Naive thymus-derived CD4-positive, alpha-beta T cell (primary cell): Measurements from ENCODE around the gene HNMT. TPM values are rescaled to one million over a fixed set of nuclear protein-coding genes. Genes with fewer than 3 reads are reported as not detected.
A peak's percentile ranks its signal among the peaks of the same experiment; 100 is the strongest.
"Not testable (repeated sequence)": the region's sequence is repeated elsewhere in the genome, so short reads cannot be mapped to it uniquely, and the experiment has no call there.

Experiments
- ATAC-seq: fragments of 150-1000 bp; cut with Tn5 transposase; 2 replicates; pipeline ENCODE4 v1.10.0; 2021; ENCODE audit warnings: mild to moderate bottlenecking, moderate library complexity
- CTCF ChIA-PET: fragments of 350-600 bp; sonication (Branson Sonifier 250); formaldehyde crosslinking; loops from one replicate; lab custom pipeline; 2021; ENCODE audit warnings: antibody characterized with exemption; lab: Charles Lee
- POLR2A ChIA-PET: fragments of 350-600 bp; sonication (Branson Sonifier 250); formaldehyde crosslinking; loops from one replicate; lab custom pipeline; 2021; ENCODE audit warnings: antibody characterized with exemption, inconsistent platforms; lab: Charles Lee
- DNase-seq, 9 donors: peaks; one replicate each; pipeline versions ENCODE4 v3.0.0 to v3.0.0-alpha.2; 2020 to 2022; ENCODE audit warnings: mixed read lengths in 1 of 9
- H3K27ac ChIP-seq: one replicate; pipeline ENCODE4 v1.7.0; 2013; ENCODE audit warnings: mild to moderate bottlenecking, low read depth, low read length, moderate library complexity
- H3K27me3 ChIP-seq, 2 donors: one replicate each; pipeline ENCODE4 v1.7.0; 2013; ENCODE audit warnings: low read length in 2 of 2, mild to moderate bottlenecking in 2 of 2, moderate library complexity in 2 of 2; ENCODE audit not compliant: control insufficient read depth in 2 of 2, insufficient read depth in 2 of 2
- H3K36me3 ChIP-seq, 3 experiments: 1 replicate in 2 of 3; 2 replicates in 1 of 3; pipeline ENCODE4 v1.7.0; 2013; ENCODE audit warnings: low read length in 3 of 3, mild to moderate bottlenecking in 3 of 3, moderate library complexity in 1 of 3; ENCODE audit not compliant: insufficient read depth in 3 of 3, control insufficient read depth in 2 of 3
- H3K4me1 ChIP-seq, 2 donors: one replicate each; pipeline ENCODE4 v1.7.0; 2013; ENCODE audit warnings: low read length in 2 of 2, mild to moderate bottlenecking in 2 of 2, moderate library complexity in 1 of 2; ENCODE audit not compliant: control insufficient read depth in 2 of 2, insufficient read depth in 2 of 2
- H3K4me3 ChIP-seq: 2 replicates; pipeline ENCODE4 v1.7.0; 2013; ENCODE audit warnings: mild to moderate bottlenecking, low read length
- H3K9me3 ChIP-seq, 3 experiments: 1 replicate in 2 of 3; 2 replicates in 1 of 3; pipeline ENCODE4 v1.7.0; 2013; ENCODE audit warnings: low read length in 3 of 3; ENCODE audit not compliant: control insufficient read depth in 2 of 3
- H3K27ac Mint-ChIP-seq, 9 donors: one replicate each; pipeline ENCODE4 v1.8.0; 2020 to 2022; ENCODE audit warnings: mixed read lengths in 9 of 9, mild to moderate bottlenecking in 8 of 9, moderate library complexity in 5 of 9, inconsistent platforms in 2 of 9
- H3K27me3 Mint-ChIP-seq, 5 donors: one replicate each; pipeline ENCODE4 v1.8.0; 2021 to 2022; ENCODE audit warnings: mixed read lengths in 5 of 5, mild to moderate bottlenecking in 1 of 5
- H3K36me3 Mint-ChIP-seq, 5 donors: one replicate each; pipeline ENCODE4 v1.8.0; 2020 to 2022; ENCODE audit warnings: mixed read lengths in 5 of 5, mild to moderate bottlenecking in 3 of 5, inconsistent platforms in 1 of 5
- H3K4me1 Mint-ChIP-seq, 7 donors: one replicate each; pipeline ENCODE4 v1.8.0; 2020 to 2022; ENCODE audit warnings: mixed read lengths in 7 of 7, mild to moderate bottlenecking in 3 of 7, inconsistent platforms in 1 of 7
- H3K4me3 Mint-ChIP-seq, 10 donors: one replicate each; pipeline ENCODE4 v1.8.0; 2020 to 2022; ENCODE audit warnings: mild to moderate bottlenecking in 10 of 10, mixed read lengths in 10 of 10, moderate library complexity in 6 of 10, inconsistent platforms in 2 of 10
- H3K9me3 Mint-ChIP-seq, 11 donors: one replicate each; pipeline ENCODE4 v1.8.0; 2020 to 2022; ENCODE audit warnings: mixed read lengths in 11 of 11, mild to moderate bottlenecking in 4 of 11, inconsistent platforms in 1 of 11, moderate library complexity in 1 of 11
- intact Hi-C, 2 donors: fragments of 100-400 bp; cut with micrococcal nuclease; formaldehyde crosslinking; loops; one replicate each; pipeline ENCODE4 v1.15.1; 2023
- polyA plus RNA-seq, 2 donors: library from polyadenylated mRNA; unstranded; fragments of 300-500 nt; fragmentation: Illumina TruSeq; gene quantifications; one replicate each; pipeline ENCODE4 v1.2.3, GENCODE V29; 2021
- total RNA-seq, 6 experiments: library from RNA in 5 of 6; stranded (reverse) in 5 of 6; gene quantifications; 1 replicate in 5 of 6; 2 replicates in 1 of 6; pipeline ENCODE4 v1.2.3 and lab custom pipeline; 2021 to 2026

Gene HNMT
- total and polyA plus RNA-seq, 7 experiments from 2014 or later, result 1.1 to 7.5 (median 1.7) TPM; not detected in 3

- H3K36me3 ChIP-seq, H3K27ac Mint-ChIP-seq, DNase-seq, POLR2A ChIA-PET, H3K27me3 ChIP-seq, H3K4me1 Mint-ChIP-seq, H3K27me3 Mint-ChIP-seq, ATAC-seq, H3K4me3 ChIP-seq, CTCF ChIA-PET, H3K4me1 ChIP-seq, H3K27ac ChIP-seq, H3K9me3 ChIP-seq, H3K36me3 Mint-ChIP-seq, intact Hi-C loops, H3K4me3 Mint-ChIP-seq: not testable (repeated sequence)
- peaks cover 0 to 23% (median 11%) of the 10 kb centered on the region in 11 donors for H3K9me3 Mint-ChIP-seq
Observed at GRCh38 chr2:138043588-138043987, 79.3 kb downstream of the HNMT start.

- no peak for ATAC-seq
- no peaks in the 10 kb centered on the region for H3K27me3 Mint-ChIP-seq
- Histone ChIP-seq H3K9me3 (no peaks in the 10 kb centered on the region), H3K4me1 (no peaks in the 10 kb centered on the region), H3K27ac (no peak overlapping the region), H3K27me3 (no peaks in the 10 kb centered on the region), H3K4me3 (no peak overlapping the region), H3K36me3 (no peaks in the 10 kb centered on the region)
- no peak for DNase-seq
- no peaks in the 10 kb centered on the region for H3K36me3 Mint-ChIP-seq
- POLR2A ChIA-PET, result no interaction called here
- intact Hi-C loops, result no loop called here
- no peaks in the 10 kb centered on the region for H3K4me1 Mint-ChIP-seq
- peaks cover 0 to 4% (median 0%) of the 10 kb centered on the region in 11 donors for H3K9me3 Mint-ChIP-seq
- H3K27ac Mint-ChIP-seq, result no peak overlapping the region
- H3K4me3 Mint-ChIP-seq, result no peak overlapping the region
- CTCF ChIA-PET, result no interaction called here
Observed at GRCh38 chr2:138058427-138058826, 94.2 kb downstream of the HNMT start.

- Mint-ChIP-seq H3K36me3 (no peaks in the 10 kb centered on the region), H3K4me3 (no peak overlapping the region), H3K9me3 (peaks cover 0 to 4% (median 0%) of the 10 kb centered on the region in 11 donors), H3K27ac (no peak overlapping the region), H3K4me1 (no peaks in the 10 kb centered on the region), H3K27me3 (no peaks in the 10 kb centered on the region)
- ATAC-seq (no peak), DNase-seq (no peak)
- Histone ChIP-seq H3K27ac (no peak overlapping the region), H3K4me1 (no peaks in the 10 kb centered on the region), H3K36me3 (no peaks in the 10 kb centered on the region), H3K9me3 (no peaks in the 10 kb centered on the region), H3K27me3 (no peaks in the 10 kb centered on the region), H3K4me3 (no peak overlapping the region)
- CTCF ChIA-PET, result interaction anchor here (0.6 kb wide), 1 partner anchor 633 kb away, joined by 5 read pairs; no protein-coding TSS in a partner anchor
- intact Hi-C loops, result no loop called here
- POLR2A ChIA-PET, result no interaction called here
Observed at GRCh38 chr2:138059487-138060300, 95.4 kb downstream of the HNMT start.

DNA sequence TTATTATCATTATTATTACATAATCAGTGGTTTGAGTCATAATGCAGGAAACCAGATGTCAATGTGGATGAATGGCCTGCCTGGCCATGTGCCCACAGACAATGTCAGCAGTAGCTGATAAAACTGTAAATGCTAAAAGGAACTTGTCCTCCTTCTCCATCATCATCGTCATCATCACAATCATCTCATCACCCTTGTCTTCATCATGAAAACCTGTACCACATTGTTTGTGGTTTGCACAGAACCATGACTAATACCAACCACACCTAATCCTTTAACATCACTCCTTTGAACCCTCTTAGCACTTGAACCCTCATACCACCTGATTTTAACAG, 96.0 kb downstream of the HNMT start:
- Mint-ChIP-seq H3K4me1 (no peaks in the 10 kb centered on the region), H3K4me3 (no peak overlapping the region)
- ATAC-seq, result peak; percentile 53

GRCh38 chr2:138061961-138062360, 97.7 kb downstream of the HNMT start:
- no peaks in the 10 kb centered on the region for H3K9me3 ChIP-seq
- Mint-ChIP-seq H3K36me3 (no peaks in the 10 kb centered on the region), H3K27ac (no peak overlapping the region), H3K9me3 (peaks cover 0 to 4% (median 0%) of the 10 kb centered on the region in 11 donors), H3K27me3 (no peaks in the 10 kb centered on the region), H3K4me1 (no peaks in the 10 kb centered on the region), H3K4me3 (no peak overlapping the region)
- ATAC-seq (no peak), DNase-seq (no peak)
- intact Hi-C loops, result no loop called here
- H3K27me3 ChIP-seq, result no peaks in the 10 kb centered on the region
- H3K4me1 ChIP-seq, result no peaks in the 10 kb centered on the region
- ChIA-PET POLR2A (no interaction called here), CTCF (no interaction called here)
- no peak overlapping the region for H3K27ac ChIP-seq
- no peak overlapping the region for H3K4me3 ChIP-seq
- no peaks in the 10 kb centered on the region for H3K36me3 ChIP-seq

More for the DNA sequence above, 96.0 kb downstream of the HNMT start:
- Histone ChIP-seq H3K4me1 (no peaks in the 10 kb centered on the region), H3K4me3 (no peak overlapping the region), H3K27me3 (no peaks in the 10 kb centered on the region), H3K9me3 (no peaks in the 10 kb centered on the region), H3K36me3 (no peaks in the 10 kb centered on the region), H3K27ac (no peak overlapping the region)
- intact Hi-C loops, result no loop called here
- no peaks in the 10 kb centered on the region for H3K36me3 Mint-ChIP-seq
- peaks cover 0 to 4% (median 0%) of the 10 kb centered on the region in 11 donors for H3K9me3 Mint-ChIP-seq
- no peak for DNase-seq
- POLR2A ChIA-PET, result no interaction called here
- H3K27me3 Mint-ChIP-seq, result no peaks in the 10 kb centered on the region
- no peak overlapping the region for H3K27ac Mint-ChIP-seq
- CTCF ChIA-PET, result no interaction called here

- H3K36me3 Mint-ChIP-seq, result no peaks in the 10 kb centered on the region
- H3K27ac Mint-ChIP-seq, result no peak overlapping the region
- H3K4me3 Mint-ChIP-seq, result no peak overlapping the region
- Histone ChIP-seq H3K36me3 (no peaks in the 10 kb centered on the region), H3K4me3 (no peak overlapping the region), H3K27me3 (no peaks in the 10 kb centered on the region), H3K4me1 (no peaks in the 10 kb centered on the region), H3K27ac (no peak overlapping the region), H3K9me3 (no peaks in the 10 kb centered on the region)
- DNase-seq (no peak), ATAC-seq (no peak)
- peaks cover 0 to under 1% (median 0%) of the 10 kb centered on the region in 11 donors for H3K9me3 Mint-ChIP-seq
- H3K27me3 Mint-ChIP-seq, result no peaks in the 10 kb centered on the region
- no peaks in the 10 kb centered on the region for H3K4me1 Mint-ChIP-seq
- POLR2A ChIA-PET, result no interaction called here
- CTCF ChIA-PET, result no interaction called here
- intact Hi-C loops, result no loop called here
Observed at GRCh38 chr2:138063181-138063580, 98.9 kb downstream of the HNMT start.
